AG20443 (cell line): Measurements from ENCODE around the gene CCP110.
A peak's percentile ranks its signal among the peaks of the same experiment; 100 is the strongest.

ENCODE experiments used
- DNase-seq: peaks from one replicate; pipeline ENCODE4 v3.0.0; 2012; ENCODE audit warnings: low spot score, mixed read lengths

The CCP110 gene

GRCh38 chr16:19523559-19524355 lies at the start of gene CCP110:
Gene CCP110, plus strand, starts transcription at chr16:19523942. Its CDS starts 3,940 bp downstream, at chr16:19527882.
- DNase-seq = peak; percentile 97

GRCh38 chr16:19474617-19475016 lies 49.1 kb upstream of the CCP110 start:
- no peak for DNase-seq

GRCh38 chr16:19478505-19478904 lies 45.2 kb upstream of the CCP110 start:
- no peak for DNase-seq

GRCh38 chr16:19479302-19479721 lies 44.4 kb upstream of the CCP110 start:
- no peak for DNase-seq

GRCh38 chr16:19481296-19481695 lies 42.4 kb upstream of the CCP110 start:
- no peak for DNase-seq

GRCh38 chr16:19481769-19482168 lies 42.0 kb upstream of the CCP110 start:
- no peak for DNase-seq

GRCh38 chr16:19482291-19482690 lies 41.5 kb upstream of the CCP110 start:
- DNase-seq = no peak

- no peak for DNase-seq
These were observed 39.6 kb upstream of the CCP110 start for GRCh38 chr16:19484096-19484495.

- DNase-seq = no peak
These were observed 38.1 kb upstream of the CCP110 start for GRCh38 chr16:19485611-19486010.

- no peak for DNase-seq
These were observed 37.7 kb upstream of the CCP110 start for GRCh38 chr16:19486051-19486450.

GRCh38 chr16:19486750-19487325 lies 36.9 kb upstream of the CCP110 start:
- DNase-seq = no peak

- no peak for DNase-seq
These were observed 35.5 kb upstream of the CCP110 start for GRCh38 chr16:19488213-19488640.

- no peak for DNase-seq
These were observed 33.1 kb upstream of the CCP110 start for GRCh38 chr16:19490619-19491018.

- DNase-seq = no peak
These were observed 26.6 kb upstream of the CCP110 start for GRCh38 chr16:19497176-19497575.

- DNase-seq = no peak
These were observed 24.7 kb upstream of the CCP110 start for GRCh38 chr16:19499006-19499405.

GRCh38 chr16:19499481-19499880 lies 24.3 kb upstream of the CCP110 start:
- DNase-seq = no peak

- DNase-seq = peak; percentile 73
These were observed 21.2 kb upstream of the CCP110 start for GRCh38 chr16:19502395-19503131.

- no peak for DNase-seq
These were observed 20.2 kb upstream of the CCP110 start for GRCh38 chr16:19503461-19504075.

GRCh38 chr16:19505600-19506303 lies 18.0 kb upstream of the CCP110 start:
- DNase-seq = no peak

GRCh38 chr16:19506965-19507364 lies 16.8 kb upstream of the CCP110 start:
- DNase-seq = no peak

GRCh38 chr16:19507867-19508266 lies 15.9 kb upstream of the CCP110 start:
- no peak for DNase-seq

- no peak for DNase-seq
These were observed 11.4 kb upstream of the CCP110 start for GRCh38 chr16:19512297-19512696.
